GM18909 (cell line): Measurements from ENCODE around the gene HAGHL.

Experiments
- ATAC-seq: cut with Tn5 transposase; IDR thresholded peaks from one replicate; pipeline ENCODE4 v1.9.1; 2021; ENCODE audit warnings: mild to moderate bottlenecking; ENCODE audit not compliant: unreplicated experiment, poor library complexity

Gene HAGHL

GRCh38 chr16:718389-718788 is 8.5 kb upstream of the HAGHL start:
- ATAC-seq, result no peak

GRCh38 chr16:718922-719321 is 8.0 kb upstream of the HAGHL start:
- ATAC-seq, result no peak

GRCh38 chr16:719815-720446 is 7.0 kb upstream of the HAGHL start:
- peak; percentile 6 for ATAC-seq

- peak; percentile 24 for ATAC-seq
Observed at GRCh38 chr16:720447-720989, 6.4 kb upstream of the HAGHL start.

- peak; percentile 70 for ATAC-seq
Observed at GRCh38 chr16:720990-721764, 5.7 kb upstream of the HAGHL start, which contains the start of gene ANTKMT. Gene ANTKMT (plus strand): TSS chr16:721146. CDS start chr16:721275, 129 bp downstream.

GRCh38 chr16:721765-722540 is 5.0 kb upstream of the HAGHL start:
- no peak for ATAC-seq

- no peak for ATAC-seq
Observed at GRCh38 chr16:722835-723633, 3.9 kb upstream of the HAGHL start.

- no peak for ATAC-seq
Observed at GRCh38 chr16:723695-724094, 3.2 kb upstream of the HAGHL start.

GRCh38 chr16:724188-725040 is 2.5 kb upstream of the HAGHL start:
- ATAC-seq, result no peak

- no peak for ATAC-seq
Observed at GRCh38 chr16:725041-725376, 1.9 kb upstream of the HAGHL start.

GRCh38 chr16:725463-726187 is 1.3 kb upstream of the HAGHL start:
- no peak for ATAC-seq

- no peak for ATAC-seq
Observed at GRCh38 chr16:726188-726437, 793 bp upstream of the HAGHL start.

- ATAC-seq, result no peak
Observed at GRCh38 chr16:727291-727977, 528 bp downstream of the HAGHL start.

- ATAC-seq, result no peak
Observed at GRCh38 chr16:728131-728889, 1.4 kb downstream of the HAGHL start.

- no peak for ATAC-seq
Observed at GRCh38 chr16:728890-729744, 2.2 kb downstream of the HAGHL start.

- no peak for ATAC-seq
Observed at GRCh38 chr16:729768-730665, 3.1 kb downstream of the HAGHL start.
